Ascending aorta (tissue), 2 donors: ENCODE data around the gene PEG3. TPM values are rescaled to one million over a fixed set of nuclear protein-coding genes. Genes with fewer than 3 reads are reported as not detected.

Experiments
- DNase-seq, 2 donors: peaks; one replicate each; pipeline ENCODE4 v3.0.0-alpha.2; 2019; ENCODE audit warnings: low spot score in 2 of 2
- H3K27ac ChIP-seq, 2 donors: fragments of 200-600 bp; sonication (generic); one replicate each; pipeline ENCODE4 v1.5.1; 2016 to 2017; ENCODE audit warnings: mild to moderate bottlenecking in 1 of 2
- H3K27me3 ChIP-seq: fragments of 200-600 bp; sonication (generic); one replicate; pipeline ENCODE4 v1.5.1; 2017
- H3K36me3 ChIP-seq, 2 donors: fragments of 200-600 bp; sonication (generic); one replicate each; pipeline ENCODE4 v1.5.1; 2016
- H3K4me1 ChIP-seq, 2 donors: fragments of 200-600 bp; sonication (generic); one replicate each; pipeline ENCODE4 v1.5.1; 2016 to 2017; ENCODE audit warnings: mild to moderate bottlenecking in 1 of 2
- H3K4me3 ChIP-seq, 2 donors: fragments of 200-600 bp; sonication (generic); one replicate each; pipeline ENCODE4 v1.5.1; 2016 to 2017; ENCODE audit warnings: mild to moderate bottlenecking in 1 of 2
- H3K9me3 ChIP-seq, 2 donors: fragments of 200-600 bp; sonication (generic); one replicate each; pipeline ENCODE4 v1.5.1; 2016
- intact Hi-C: fragments of 100-400 bp; cut with DNase I; formaldehyde crosslinking; loops from one replicate; pipeline ENCODE4 v1.15.1; 2023
- total RNA-seq: library from RNA; depleted of rRNA; stranded (reverse); fragments of >200 nt; gene quantifications from one replicate; pipeline ENCODE4 v1.1.0, GENCODE V29; 2016
- TF ChIP-seq, protein P1 (sequence below), 3 experiments: fragments of 200-600 bp in 2 of 3; fragments of 450-650 bp in 1 of 3; sonication (generic) in 2 of 3; IDR thresholded peaks; one replicate each; pipeline ENCODE4 v1.5.1; 2016 to 2019; ENCODE audit warnings: antibody characterized with exemption in 3 of 3, mild to moderate bottlenecking in 1 of 3, moderate library complexity in 1 of 3

The PEG3 gene
- total RNA-seq, 1 donor from 2014 or later, result 6.1 TPM

DNA sequence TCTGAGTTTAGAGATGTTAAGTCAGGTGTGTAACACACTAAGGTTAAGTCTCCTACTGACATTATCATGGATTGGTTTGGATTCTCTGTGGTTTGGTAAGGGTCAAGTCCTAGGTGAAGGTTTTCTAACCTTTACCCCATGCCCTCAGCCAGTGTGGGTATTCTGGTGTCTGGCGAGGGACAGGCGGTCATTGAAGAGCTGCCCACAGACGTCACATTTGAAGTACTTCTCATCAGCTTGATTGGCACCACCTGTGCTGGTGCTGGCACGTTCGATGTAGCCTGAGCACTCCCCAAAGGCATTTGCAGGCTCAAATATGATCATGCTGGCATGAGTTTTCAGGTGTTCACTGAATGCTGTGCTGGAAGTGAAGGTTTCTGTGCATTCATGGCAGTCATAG is 27.0 kb downstream of the PEG3 start:
- Histone ChIP-seq H3K9me3 (no peaks in the 10 kb centered on the region), H3K27me3 (no peaks in the 10 kb centered on the region), H3K27ac (no peak overlapping the region), H3K4me3 (no peak overlapping the region), H3K4me1 (no peaks in the 10 kb centered on the region), H3K36me3 (peaks cover 0 to 32% of the 10 kb centered on the region in 2 donors)
- TF ChIP-seq, protein P1, sequence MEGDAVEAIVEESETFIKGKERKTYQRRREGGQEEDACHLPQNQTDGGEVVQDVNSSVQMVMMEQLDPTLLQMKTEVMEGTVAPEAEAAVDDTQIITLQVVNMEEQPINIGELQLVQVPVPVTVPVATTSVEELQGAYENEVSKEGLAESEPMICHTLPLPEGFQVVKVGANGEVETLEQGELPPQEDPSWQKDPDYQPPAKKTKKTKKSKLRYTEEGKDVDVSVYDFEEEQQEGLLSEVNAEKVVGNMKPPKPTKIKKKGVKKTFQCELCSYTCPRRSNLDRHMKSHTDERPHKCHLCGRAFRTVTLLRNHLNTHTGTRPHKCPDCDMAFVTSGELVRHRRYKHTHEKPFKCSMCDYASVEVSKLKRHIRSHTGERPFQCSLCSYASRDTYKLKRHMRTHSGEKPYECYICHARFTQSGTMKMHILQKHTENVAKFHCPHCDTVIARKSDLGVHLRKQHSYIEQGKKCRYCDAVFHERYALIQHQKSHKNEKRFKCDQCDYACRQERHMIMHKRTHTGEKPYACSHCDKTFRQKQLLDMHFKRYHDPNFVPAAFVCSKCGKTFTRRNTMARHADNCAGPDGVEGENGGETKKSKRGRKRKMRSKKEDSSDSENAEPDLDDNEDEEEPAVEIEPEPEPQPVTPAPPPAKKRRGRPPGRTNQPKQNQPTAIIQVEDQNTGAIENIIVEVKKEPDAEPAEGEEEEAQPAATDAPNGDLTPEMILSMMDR (IDR thresholded peaks at IDR 0.05), result no peak
- no peak for DNase-seq
- intact Hi-C loops, result no loop called here

DNA sequence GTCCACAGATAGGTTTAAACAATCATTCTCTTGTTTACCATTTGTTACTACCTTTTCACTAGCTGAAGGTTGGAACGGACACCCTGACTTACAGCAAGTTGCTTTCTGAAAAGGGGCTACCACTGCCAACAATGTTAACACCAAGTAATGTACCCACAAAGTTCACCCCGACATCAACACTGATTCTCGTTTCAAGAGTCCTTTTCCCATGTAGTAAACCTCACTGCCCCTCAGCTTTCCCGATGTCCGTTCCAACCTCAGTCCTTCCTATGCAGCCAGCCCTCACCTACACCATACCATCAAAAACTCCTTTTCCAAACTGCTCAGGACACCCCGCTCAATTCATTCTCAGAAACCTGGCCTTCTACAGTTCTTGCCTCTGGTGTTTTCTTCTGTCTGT is 29.0 kb downstream of the PEG3 start:
- Histone ChIP-seq H3K36me3 (peaks cover 0 to 16% of the 10 kb centered on the region in 2 donors), H3K27ac (no peak overlapping the region), H3K4me1 (no peaks in the 10 kb centered on the region), H3K9me3 (peaks cover 0 to 1% of the 10 kb centered on the region in 2 donors), H3K4me3 (no peak overlapping the region), H3K27me3 (no peaks in the 10 kb centered on the region)
- DNase-seq, result no peak
- intact Hi-C loops, result no loop called here
- TF ChIP-seq, protein P1 (IDR thresholded peaks at IDR 0.05), result no peak

DNA sequence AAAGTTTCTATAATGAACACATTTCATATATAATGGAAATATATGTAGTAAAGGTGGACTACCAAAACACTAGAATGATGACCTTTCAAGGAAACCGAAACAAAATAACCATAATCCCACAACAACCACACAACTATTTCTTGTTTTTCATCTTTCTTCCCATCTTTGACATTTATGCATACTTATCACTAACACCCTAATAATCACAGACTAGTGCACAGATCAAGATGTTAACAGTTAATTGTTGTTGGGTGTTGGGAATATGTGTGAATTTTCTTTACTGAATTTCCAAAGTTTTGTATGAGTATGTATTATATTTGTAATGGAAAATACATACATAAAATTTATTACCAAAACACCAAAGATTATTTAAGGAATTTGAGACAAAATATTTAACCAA is 30.3 kb downstream of the PEG3 start:
- TF ChIP-seq, protein P1 (IDR thresholded peaks at IDR 0.05), result no peak
- intact Hi-C loops, result no loop called here

DNA sequence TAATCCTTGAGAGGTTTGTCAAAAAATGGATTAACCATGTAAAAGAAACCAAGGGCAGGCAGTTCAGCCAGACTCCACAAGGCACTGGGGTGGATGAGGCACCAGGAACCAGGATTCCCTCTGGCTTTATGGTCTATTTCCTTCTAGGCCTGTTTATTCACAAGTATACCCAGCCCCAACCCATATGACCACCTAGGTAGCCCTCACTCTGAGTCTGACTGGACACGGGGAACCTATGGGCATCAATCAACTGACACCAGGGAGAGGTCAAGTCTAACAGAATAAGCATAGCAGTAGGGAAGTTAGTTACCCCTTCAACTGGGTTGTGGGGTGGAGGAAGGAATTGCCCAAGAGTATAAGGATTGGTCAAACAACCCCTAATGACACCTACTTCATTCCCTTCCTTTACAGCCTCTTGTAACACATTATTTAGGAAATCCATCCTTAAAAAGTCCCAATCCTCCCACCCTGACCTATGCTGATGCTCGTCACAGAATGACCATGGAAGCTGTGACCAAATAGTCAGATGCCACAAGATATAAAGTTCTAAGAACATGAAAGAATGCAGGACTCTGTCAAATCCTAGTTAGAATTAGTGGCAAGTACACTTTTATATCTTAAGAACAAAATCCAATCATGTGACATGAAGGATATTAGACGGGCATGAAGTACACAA is 31.7 kb downstream of the PEG3 start:
- Histone ChIP-seq H3K36me3 (peaks cover 0 to 5% of the 10 kb centered on the region in 2 donors), H3K27me3 (no peaks in the 10 kb centered on the region), H3K4me3 (no peak overlapping the region), H3K27ac (no peak overlapping the region), H3K9me3 (peaks cover 0 to 6% of the 10 kb centered on the region in 2 donors), H3K4me1 (no peaks in the 10 kb centered on the region)
- intact Hi-C loops, result no loop called here
- no peak for DNase-seq
- TF ChIP-seq, protein P1 (IDR thresholded peaks at IDR 0.05), result no peak

More for the DNA sequence above, 30.3 kb downstream of the PEG3 start:
- no peak overlapping the region for H3K27ac ChIP-seq
- no peaks in the 10 kb centered on the region for H3K4me1 ChIP-seq
- H3K27me3 ChIP-seq, result no peaks in the 10 kb centered on the region
- H3K4me3 ChIP-seq, result no peak overlapping the region
- H3K36me3 ChIP-seq, result peaks cover 0 to 12% of the 10 kb centered on the region in 2 donors
- peaks cover 0 to 6% of the 10 kb centered on the region in 2 donors for H3K9me3 ChIP-seq
- no peak for DNase-seq

DNA sequence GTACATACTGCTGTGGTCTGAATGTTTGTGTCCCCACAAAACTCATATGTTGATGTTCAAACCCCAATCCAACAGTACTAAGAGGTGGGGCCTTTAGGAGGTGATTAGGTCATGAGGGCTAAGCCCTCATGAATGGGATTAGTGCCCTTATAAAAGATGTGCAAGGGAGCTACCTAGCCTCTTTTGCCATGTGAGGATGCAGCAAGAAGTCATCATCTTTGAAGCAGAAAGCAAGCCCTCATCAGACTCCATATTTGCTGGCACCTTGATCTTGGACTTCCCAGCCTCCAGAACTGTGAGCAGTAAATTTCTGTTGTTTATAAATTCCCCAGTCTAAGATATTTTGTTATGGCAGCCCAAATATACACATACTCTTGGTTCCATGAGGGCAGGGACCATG is 33.9 kb downstream of the PEG3 start:
- H3K27me3 ChIP-seq, result no peaks in the 10 kb centered on the region
- TF ChIP-seq, protein P1 (IDR thresholded peaks at IDR 0.05), result no peak
- intact Hi-C loops, result no loop called here
- no peak for DNase-seq
- peaks cover 0 to 6% of the 10 kb centered on the region in 2 donors for H3K9me3 ChIP-seq
- H3K36me3 ChIP-seq, result no peaks in the 10 kb centered on the region
- no peak overlapping the region for H3K4me3 ChIP-seq
- H3K4me1 ChIP-seq, result no peaks in the 10 kb centered on the region
- H3K27ac ChIP-seq, result no peak overlapping the region

Other genes starting within 250 kb of the PEG3 start
- gene ZNF71, start 245.4 kb downstream of the PEG3 start, total RNA-seq, result 30.5 TPM
- not detected for gene SMIM17, start 197.6 kb downstream of the PEG3 start, total RNA-seq
- gene ZNF835, start 169.0 kb downstream of the PEG3 start, total RNA-seq, result 4.0 TPM
- not detected for gene ZIM2, start within 50 bp of the PEG3 start, total RNA-seq